A549 (cell line): Measurements from ENCODE around the gene PALM3.

Source experiments
- FOSB ChIP-seq: fragments of 250-450 bp; sonication (Bioruptor Pico); IDR thresholded peaks from 2 replicates; pipeline ENCODE4 v1.5.0; 2020; ENCODE audit warnings: mild to moderate bottlenecking, moderate library complexity
- RAD21 ChIP-seq, 2 experiments: fragments of >200 bp in 1 of 2; sonication (Bioruptor Twin) in 1 of 2; formaldehyde crosslinking in 1 of 2; IDR thresholded peaks in 1 of 2; conservative IDR thresholded peaks in 1 of 2; 2 replicates in 1 of 2; 3 replicates in 1 of 2; pipeline ENCODE4 v1.6.1; 2012 to 2018; ENCODE audit warnings: inconsistent platforms in 1 of 2
- TF ChIP-seq, protein P1 (sequence below): fragments of 150-350 bp; IDR thresholded peaks from 2 replicates; pipeline ENCODE4 v1.6.1; 2014; ENCODE audit warnings: low read depth, mild to moderate bottlenecking, low read length

DNA sequence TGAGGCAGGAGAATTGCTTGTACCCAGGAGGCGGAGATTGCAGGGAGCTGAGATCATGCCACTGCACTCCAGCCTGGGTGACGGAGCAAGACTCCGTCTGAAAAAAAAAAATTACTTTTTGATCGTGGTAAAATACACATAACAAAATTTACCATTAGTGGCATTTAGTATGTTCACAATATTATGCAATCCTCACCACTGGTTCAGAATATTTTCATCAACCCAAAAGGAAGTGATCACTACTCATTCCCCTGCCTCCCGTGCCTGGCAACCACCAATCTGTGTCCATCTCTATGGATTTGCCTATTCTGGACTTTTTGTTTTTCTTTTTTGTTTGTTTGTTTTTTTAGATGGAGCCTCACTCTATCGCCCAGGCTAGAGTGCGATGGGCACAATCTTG, 1.2 kb upstream of the PALM3 start:
- TF ChIP-seq, protein P1, sequence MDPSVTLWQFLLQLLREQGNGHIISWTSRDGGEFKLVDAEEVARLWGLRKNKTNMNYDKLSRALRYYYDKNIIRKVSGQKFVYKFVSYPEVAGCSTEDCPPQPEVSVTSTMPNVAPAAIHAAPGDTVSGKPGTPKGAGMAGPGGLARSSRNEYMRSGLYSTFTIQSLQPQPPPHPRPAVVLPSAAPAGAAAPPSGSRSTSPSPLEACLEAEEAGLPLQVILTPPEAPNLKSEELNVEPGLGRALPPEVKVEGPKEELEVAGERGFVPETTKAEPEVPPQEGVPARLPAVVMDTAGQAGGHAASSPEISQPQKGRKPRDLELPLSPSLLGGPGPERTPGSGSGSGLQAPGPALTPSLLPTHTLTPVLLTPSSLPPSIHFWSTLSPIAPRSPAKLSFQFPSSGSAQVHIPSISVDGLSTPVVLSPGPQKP = no peak
- TF ChIP-seq RAD21 (conservative IDR thresholded peaks at IDR 0.05 in 1 of 2, IDR thresholded peaks at IDR 0.05 in 1 of 2) = no peak
- TF ChIP-seq FOSB (CRISPR knock-in tag) = no peak
